Measurements from ENCODE around the gene PRKCB.

DNA sequence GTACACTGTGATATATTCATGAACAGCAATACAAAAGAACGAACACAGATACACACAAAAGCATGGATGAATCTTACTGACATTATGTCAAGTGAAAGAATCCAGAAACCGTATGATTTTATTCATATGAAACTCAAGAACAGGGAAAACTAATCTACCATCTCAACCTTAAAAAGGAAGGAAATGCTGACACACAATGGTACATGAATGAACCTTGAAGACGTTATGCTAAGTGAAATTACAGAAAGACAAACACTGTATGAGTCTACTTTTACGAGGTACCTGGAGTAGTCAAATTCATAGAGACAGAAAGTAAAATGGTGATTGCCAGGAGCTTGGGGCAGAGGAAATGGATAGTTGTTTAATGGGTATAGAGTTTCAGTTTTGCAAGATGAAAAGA lies 8.7 kb upstream of the PRKCB start:
- TF ChIP-seq CBX2 (IDR thresholded peaks at IDR 0.05; ENCODE audit: borderline replicate concordance, low read depth) (no peak), EP300 (IDR thresholded peaks at IDR 0.05) (no peak), SMC3 (IDR thresholded peaks at IDR 0.05) (no peak), RFX5 (IDR thresholded peaks at IDR 0.05) (no peak), NPAS2 (CRISPR knock-in tag; IDR thresholded peaks at IDR 0.05; ENCODE audit: borderline replicate concordance) (no peak), POLR2A (IDR thresholded peaks at IDR 0.05; ENCODE audit: low read length) (no peak), RARB (CRISPR knock-in tag; IDR thresholded peaks at IDR 0.05) (no peak)

Data from A549 (cell line).